ENCODE results near the gene ERCC6. TPM values are rescaled to one million over a fixed set of nuclear protein-coding genes. Genes with fewer than 3 reads are reported as not detected.

The ERCC6 gene
- total and polyA plus RNA-seq, 11 donors = 4.4 to 31.5 (median 20.0) TPM

- Histone ChIP-seq H3K4me1 (no peaks in the 10 kb centered on the region), H3K27me3 (no peaks in the 10 kb centered on the region), H3K9me3 (peaks cover 0 to 12% (median 0%) of the 10 kb centered on the region in 12 donors), H3K4me3 (no peak overlapping the region), H3K36me3 (no peaks in the 10 kb centered on the region), H3K27ac (no peak overlapping the region)
- 38 to 63% (median 51%) methylated on average over 2 of the region's 2 CpGs for WGBS, 4 donors
- no peak for TF ChIP-seq POLR2A (IDR thresholded peaks at IDR 0.05)
- no peak for TF ChIP-seq CTCF (IDR thresholded peaks at IDR 0.05)
- intact Hi-C loops (cut with DNase I) = no loop called here
- no peak for DNase-seq
- no peak for ATAC-seq
Observed at GRCh38 chr10:49571388-49571787, 32.5 kb upstream of the ERCC6 start.

- Histone ChIP-seq H3K27ac (no peak overlapping the region), H3K9me3 (peaks cover 0 to 12% (median 0%) of the 10 kb centered on the region in 12 donors), H3K27me3 (no peaks in the 10 kb centered on the region), H3K4me1 (no peaks in the 10 kb centered on the region), H3K4me3 (no peak overlapping the region), H3K36me3 (no peaks in the 10 kb centered on the region)
- TF ChIP-seq POLR2A (IDR thresholded peaks at IDR 0.05) = no peak
- TF ChIP-seq CTCF (IDR thresholded peaks at IDR 0.05) = no peak
- WGBS, 4 donors = 57 to 69% (median 60%) methylated on average over 3 of the region's 3 CpGs
- no peak for DNase-seq
- intact Hi-C loops (cut with DNase I) = no loop called here
- peak in 1 of 4 donors; percentile 29 for ATAC-seq
Observed at GRCh38 chr10:49569031-49569631, 30.2 kb upstream of the ERCC6 start.

- Histone ChIP-seq H3K4me1 (no peaks in the 10 kb centered on the region), H3K4me3 (no peak overlapping the region), H3K36me3 (no peaks in the 10 kb centered on the region), H3K27me3 (no peaks in the 10 kb centered on the region), H3K9me3 (peaks cover 0 to 12% (median 0%) of the 10 kb centered on the region in 12 donors), H3K27ac (peak overlapping the region in 1 of 12 donors; percentile 37)
- ATAC-seq (peak in 1 of 4 donors; percentile 22), DNase-seq (no peak)
- TF ChIP-seq CTCF (IDR thresholded peaks at IDR 0.05) (no peak), POLR2A (IDR thresholded peaks at IDR 0.05) (no peak)
- intact Hi-C loops (cut with DNase I) = no loop called here
- 61 to 84% (median 72%) methylated on average over 2 of the region's 2 CpGs for WGBS, 4 donors
Observed at GRCh38 chr10:49568235-49568634, 29.3 kb upstream of the ERCC6 start.

- no peak for ATAC-seq
- no peak overlapping the region for H3K4me3 ChIP-seq
- 84 to 96% (median 87%) methylated on average over 1 of the region's 1 CpG for WGBS, 4 donors
- DNase-seq = no peak
- H3K4me1 ChIP-seq = no peaks in the 10 kb centered on the region
- no peak overlapping the region for H3K27ac ChIP-seq
- no peaks in the 10 kb centered on the region for H3K36me3 ChIP-seq
- intact Hi-C loops (cut with DNase I) = no loop called here
- peaks cover 0 to 12% (median 0%) of the 10 kb centered on the region in 12 donors for H3K9me3 ChIP-seq
- TF ChIP-seq CTCF (IDR thresholded peaks at IDR 0.05) (no peak), POLR2A (IDR thresholded peaks at IDR 0.05) (no peak)
- no peaks in the 10 kb centered on the region for H3K27me3 ChIP-seq
Observed at GRCh38 chr10:49567810-49568209, 28.9 kb upstream of the ERCC6 start.

Data from heart left ventricle (tissue), 16 donors.